Esophagus (tissue), 2 donors: ENCODE data around the gene TACC3. TPM values are rescaled to one million over a fixed set of nuclear protein-coding genes. Genes with fewer than 3 reads are reported as not detected.

Source experiments
- H3K27ac ChIP-seq, 2 donors: one replicate each; pipeline ENCODE4 v1.5.1; 2013; ENCODE audit warnings: low read depth in 2 of 2, mild to moderate bottlenecking in 2 of 2, inconsistent platforms in 1 of 2, low read length in 1 of 2, moderate library complexity in 1 of 2
- H3K27me3 ChIP-seq, 2 donors: one replicate each; pipeline ENCODE4 v1.6.1; 2013; ENCODE audit warnings: low read length in 2 of 2, control low read depth in 1 of 2, mild to moderate bottlenecking in 1 of 2; ENCODE audit not compliant: insufficient read depth in 2 of 2, control insufficient read depth in 1 of 2
- H3K36me3 ChIP-seq, 2 donors: one replicate each; pipeline ENCODE4 v1.6.1; 2013; ENCODE audit warnings: low read length in 1 of 2; ENCODE audit not compliant: control insufficient read depth in 2 of 2, insufficient read depth in 2 of 2
- H3K4me1 ChIP-seq, 2 donors: one replicate each; pipeline ENCODE4 v1.6.1; 2013; ENCODE audit warnings: low read length in 1 of 2; ENCODE audit not compliant: control insufficient read depth in 2 of 2, insufficient read depth in 2 of 2
- H3K4me3 ChIP-seq, 2 donors: one replicate each; pipeline ENCODE4 v1.5.1; 2013; ENCODE audit warnings: low read length in 2 of 2, mild to moderate bottlenecking in 2 of 2, low read depth in 1 of 2, moderate library complexity in 1 of 2
- H3K9me3 ChIP-seq, 2 donors: one replicate each; pipeline ENCODE4 v1.6.1; 2013; ENCODE audit warnings: mild to moderate bottlenecking in 2 of 2, low read depth in 1 of 2, low read length in 1 of 2, moderate library complexity in 1 of 2; ENCODE audit not compliant: control insufficient read depth in 2 of 2, insufficient read depth in 1 of 2
- WGBS, 2 donors: extraction: QIAGEN DNeasy Blood & Tissue Kit; methylation state at CpG; one replicate each; pipeline ENCODE4 v1.1.7; 2013; 5-methylcytosine and 5-hydroxymethylcytosine counted together
- polyA plus RNA-seq, 2 donors: library from polyadenylated mRNA; stranded (reverse); fragments of 200-250 nt; gene quantifications; one replicate each; pipeline ENCODE4 v1.2.3, GENCODE V29; 2013
- donor health status: healthy with polysubstance abuse.
- donor health status: Bipolar disorder and iron deficiency.

The TACC3 gene
- polyA plus RNA-seq, 2 donors, result 22.5 to 25.7 TPM

DNA sequence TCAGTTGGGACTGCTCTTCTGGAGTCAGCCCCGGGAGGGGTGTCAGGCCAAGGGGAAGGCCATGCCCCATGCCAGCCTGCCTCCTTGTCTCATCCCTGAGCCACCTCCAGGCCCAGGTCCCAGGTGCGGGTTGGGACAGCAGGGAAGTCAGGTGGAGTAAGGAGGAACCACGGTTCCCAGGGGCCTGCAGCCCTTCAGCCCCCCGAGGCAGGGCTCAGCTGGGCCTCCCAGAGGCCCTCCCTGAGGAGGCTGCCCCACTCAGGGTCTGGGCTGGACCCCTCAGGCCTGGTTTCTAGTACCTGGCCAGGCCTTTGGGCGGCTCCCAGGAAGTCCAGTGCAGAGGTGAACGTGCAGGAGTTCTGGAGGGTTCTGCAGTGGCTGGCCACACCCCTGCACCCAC, 48.4 kb downstream of the TACC3 start:
- Histone ChIP-seq H3K27me3 (no peaks in the 10 kb centered on the region), H3K36me3 (no peaks in the 10 kb centered on the region), H3K27ac (no peak overlapping the region), H3K9me3 (no peaks in the 10 kb centered on the region), H3K4me3 (no peak overlapping the region), H3K4me1 (peaks cover 24 to 57% of the 10 kb centered on the region in 2 donors)
- 65 to 71% methylated on average over 6 of the region's 6 CpGs for WGBS, 2 donors

DNA sequence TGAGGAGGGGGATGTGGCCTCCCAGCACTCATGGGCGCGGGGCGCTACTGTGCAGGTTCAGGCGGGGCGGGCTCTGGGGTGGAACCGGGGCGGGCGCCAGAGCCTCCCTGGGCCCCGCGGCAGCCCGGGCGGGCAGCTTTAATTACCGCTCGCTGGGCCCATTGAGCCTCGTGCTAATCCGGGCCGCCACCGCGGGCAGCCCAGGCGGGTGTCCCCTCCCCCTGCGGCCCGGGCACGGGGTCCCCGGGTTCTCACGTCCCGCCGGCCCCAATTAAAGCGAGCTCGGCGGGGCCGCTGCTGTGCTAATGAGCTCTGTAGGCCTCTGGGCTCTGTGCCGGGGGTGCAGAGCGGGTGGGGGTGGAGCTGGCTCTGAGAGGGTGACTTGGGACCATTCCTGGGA, 48.9 kb downstream of the TACC3 start:
- H3K27ac ChIP-seq, result no peak overlapping the region
- WGBS, 2 donors, result 32 to 35% methylated on average over 31 to 33 of the region's 33 CpGs
- no peaks in the 10 kb centered on the region for H3K9me3 ChIP-seq
- H3K27me3 ChIP-seq, result no peaks in the 10 kb centered on the region
- no peak overlapping the region for H3K4me3 ChIP-seq
- H3K4me1 ChIP-seq, result peaks cover 24 to 57% of the 10 kb centered on the region in 2 donors
- H3K36me3 ChIP-seq, result no peaks in the 10 kb centered on the region

- Histone ChIP-seq H3K4me3 (no peak overlapping the region), H3K27ac (no peak overlapping the region), H3K9me3 (no peaks in the 10 kb centered on the region), H3K4me1 (peaks cover 20 to 58% of the 10 kb centered on the region in 2 donors), H3K27me3 (no peaks in the 10 kb centered on the region), H3K36me3 (no peaks in the 10 kb centered on the region)
- WGBS, 2 donors, result 66 to 71% methylated on average over 8 to 11 of the region's 11 CpGs
These were observed 49.5 kb downstream of the TACC3 start for GRCh38 chr4:1770791-1771231.

DNA sequence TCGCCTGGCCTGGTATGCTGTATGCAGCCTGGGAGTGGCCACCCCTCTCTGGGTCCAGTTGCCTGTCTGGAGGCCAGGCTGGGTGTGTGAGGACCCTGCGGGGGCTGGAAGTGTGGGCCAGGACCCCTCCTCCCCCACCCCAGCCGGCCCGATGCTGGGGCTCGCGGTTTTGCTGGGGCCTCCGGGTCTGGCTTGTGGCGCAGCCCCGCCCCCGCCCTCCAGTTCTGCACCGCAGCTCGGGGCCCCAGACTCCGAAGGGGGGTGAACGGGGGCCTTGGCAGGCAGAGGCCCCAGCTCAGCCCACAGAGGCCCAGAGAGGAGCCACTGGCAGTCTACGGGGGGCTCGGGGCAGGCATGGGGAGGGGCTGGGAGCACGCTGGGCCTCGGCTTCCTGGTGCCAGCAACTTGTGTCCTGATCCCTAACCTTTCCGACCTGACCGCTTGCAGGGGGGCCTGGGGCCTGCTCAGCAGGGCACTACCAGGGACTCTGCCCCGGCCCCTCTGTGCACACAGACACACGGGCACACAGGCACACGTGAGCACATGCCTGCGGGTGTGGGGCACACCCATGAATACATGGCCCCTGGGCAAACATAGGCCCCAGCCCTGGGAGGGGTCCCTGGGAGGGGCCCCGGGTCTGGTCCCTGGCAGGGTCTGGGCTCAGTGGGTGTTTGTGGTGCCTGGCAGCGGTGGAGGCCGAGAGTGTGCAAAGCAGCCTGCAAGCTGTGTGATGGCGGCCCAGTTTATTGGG, 50.4 kb downstream of the TACC3 start:
- no peak overlapping the region for H3K4me3 ChIP-seq
- no peaks in the 10 kb centered on the region for H3K27me3 ChIP-seq
- 37 to 55% methylated on average over 23 to 28 of the region's 28 CpGs for WGBS, 2 donors
- peaks cover 16 to 58% of the 10 kb centered on the region in 2 donors for H3K4me1 ChIP-seq
- H3K36me3 ChIP-seq, result no peaks in the 10 kb centered on the region
- no peak overlapping the region for H3K27ac ChIP-seq
- no peaks in the 10 kb centered on the region for H3K9me3 ChIP-seq

- 48 to 53% methylated on average over 30 of the region's 30 CpGs for WGBS, 2 donors
- Histone ChIP-seq H3K4me1 (peaks cover 18 to 68% of the 10 kb centered on the region in 2 donors), H3K27me3 (no peaks in the 10 kb centered on the region)
These were observed 51.7 kb downstream of the TACC3 start for GRCh38 chr4:1772853-1773538.

DNA sequence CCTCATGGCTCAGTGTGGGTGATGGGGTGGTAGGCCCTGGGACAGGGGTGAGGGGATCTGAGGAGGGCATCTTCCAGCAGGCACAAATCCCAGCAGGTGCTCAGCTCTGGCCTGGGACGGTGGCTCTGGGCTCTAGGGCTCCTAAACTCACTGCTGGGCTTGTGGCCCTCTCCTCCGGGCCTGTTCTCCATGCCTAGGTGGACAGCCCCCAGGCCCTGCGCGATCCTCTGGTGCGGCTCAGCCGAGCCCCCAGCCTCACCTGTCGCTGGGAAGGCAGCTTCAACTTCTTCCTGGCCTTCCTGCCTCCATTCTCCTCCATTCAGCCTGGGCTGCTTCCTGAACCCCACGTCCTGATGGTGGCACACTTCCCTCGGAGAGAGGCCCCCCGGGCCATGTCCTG, 52.4 kb downstream of the TACC3 start:
- no peaks in the 10 kb centered on the region for H3K27me3 ChIP-seq

More at GRCh38 chr4:1772853-1773538, 51.7 kb downstream of the TACC3 start:
- Histone ChIP-seq H3K27ac (no peak overlapping the region), H3K4me3 (no peak overlapping the region), H3K9me3 (no peaks in the 10 kb centered on the region), H3K36me3 (no peaks in the 10 kb centered on the region)

GRCh38 chr4:1775731-1776500, 54.6 kb downstream of the TACC3 start:
- Histone ChIP-seq H3K9me3 (no peaks in the 10 kb centered on the region), H3K27ac (no peak overlapping the region), H3K4me1 (peaks cover 17 to 64% of the 10 kb centered on the region in 2 donors), H3K27me3 (no peaks in the 10 kb centered on the region), H3K4me3 (no peak overlapping the region), H3K36me3 (no peaks in the 10 kb centered on the region)
- WGBS, 2 donors, result 58 to 71% methylated on average over 23 of the region's 23 CpGs

More for the DNA sequence above, 52.4 kb downstream of the TACC3 start:
- WGBS, 2 donors, result 70 to 72% methylated on average over 10 of the region's 10 CpGs
- Histone ChIP-seq H3K36me3 (no peaks in the 10 kb centered on the region), H3K9me3 (no peaks in the 10 kb centered on the region), H3K27ac (no peak overlapping the region), H3K4me3 (no peak overlapping the region), H3K4me1 (peaks cover 22 to 67% of the 10 kb centered on the region in 2 donors)

DNA sequence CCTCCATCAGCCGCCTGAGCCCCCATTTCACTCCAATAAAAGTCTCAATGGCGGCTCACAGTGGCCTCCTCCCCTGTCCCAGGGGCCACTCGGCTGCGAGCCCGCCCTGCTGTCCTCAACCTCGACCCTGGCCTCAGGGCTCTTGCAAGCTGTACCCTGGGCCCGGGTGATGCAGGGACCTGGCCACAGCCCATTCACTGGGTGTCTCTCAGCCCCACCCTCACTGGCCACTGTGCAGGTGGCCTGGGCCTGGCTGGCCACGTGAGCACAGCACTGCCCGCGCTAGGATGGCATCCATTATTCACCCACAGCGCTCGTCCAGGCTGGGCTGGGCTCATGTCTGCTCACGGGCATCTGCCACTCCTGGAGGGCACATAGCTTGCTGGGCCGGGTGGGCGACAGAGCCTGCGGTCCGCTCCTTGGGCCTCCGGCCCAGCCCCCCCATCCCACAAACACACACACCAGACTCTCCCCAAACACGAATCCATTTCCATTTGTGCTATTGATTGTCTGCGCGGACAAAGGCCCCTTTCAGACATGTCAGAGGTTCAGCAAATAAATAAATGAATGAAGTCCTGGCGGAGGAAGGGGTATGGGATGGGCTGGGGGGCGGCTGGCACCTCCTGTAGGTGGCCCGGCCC, 55.3 kb downstream of the TACC3 start:
- 77 to 79% methylated on average over 24 of the region's 24 CpGs for WGBS, 2 donors

More for the DNA sequence above, 55.3 kb downstream of the TACC3 start:
- Histone ChIP-seq H3K36me3 (no peaks in the 10 kb centered on the region), H3K27me3 (no peaks in the 10 kb centered on the region), H3K4me1 (peaks cover 13 to 57% of the 10 kb centered on the region in 2 donors), H3K4me3 (no peak overlapping the region), H3K9me3 (no peaks in the 10 kb centered on the region), H3K27ac (no peak overlapping the region)
